Epithelial cell of prostate (primary cell): ENCODE data around the gene CCDC106.

Experiments
- DNase-seq: peaks from one replicate; pipeline ENCODE4 v3.0.0-alpha.2; 2011; ENCODE audit warnings: low read depth, low spot score
- H3K27ac ChIP-seq: fragments of 450-650 bp; 2 replicates; pipeline ENCODE4 v1.5.1; 2017; ENCODE audit warnings: mild to moderate bottlenecking

Gene CCDC106

GRCh38 chr19:55648585-55649267 lies 714 bp downstream of the CCDC106 start:
- DNase-seq: no peak
- no peak overlapping the region for H3K27ac ChIP-seq

DNA sequence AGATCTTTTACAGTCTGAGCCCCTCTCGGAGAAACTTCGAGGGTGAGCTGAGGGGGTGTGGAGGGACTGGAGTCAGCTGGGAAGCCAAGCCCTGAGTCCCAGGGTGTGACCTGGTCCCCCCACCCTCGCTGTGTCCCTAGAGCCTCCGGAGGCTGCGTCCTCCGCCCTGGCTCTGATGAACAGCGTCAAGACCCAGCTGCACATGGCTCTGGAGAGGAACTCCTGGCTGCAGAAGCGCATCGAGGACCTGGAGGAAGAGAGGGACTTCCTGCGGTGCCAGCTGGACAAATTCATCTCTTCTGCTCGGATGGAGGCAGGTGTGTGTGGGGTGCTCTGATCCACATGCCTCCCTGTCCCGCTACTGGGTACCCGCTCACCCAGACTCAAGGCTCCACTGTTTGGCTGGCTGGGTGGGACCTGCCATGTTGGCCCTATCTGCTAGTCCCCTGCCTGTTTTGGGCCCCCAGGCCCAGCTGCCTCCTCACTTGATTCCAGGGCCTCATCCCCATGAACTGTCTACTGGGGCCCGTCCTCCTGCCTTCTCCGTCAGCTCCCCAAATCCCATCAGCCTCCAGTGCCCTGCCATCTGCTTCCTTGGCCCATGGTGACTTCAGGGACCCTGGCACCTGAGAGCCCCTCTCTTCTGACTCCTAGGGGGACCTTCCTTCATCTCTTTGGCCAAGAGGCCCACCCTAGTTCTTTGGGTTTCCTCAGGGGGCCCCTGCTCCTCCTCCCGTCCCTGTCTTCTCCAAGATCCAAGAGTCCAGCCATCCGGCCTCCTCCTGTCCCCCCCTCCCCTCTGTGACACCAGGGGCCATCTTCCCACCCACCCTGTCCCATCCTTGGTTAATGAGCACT lies 1.5 kb downstream of the CCDC106 start:
- DNase-seq: no peak
- no peak overlapping the region for H3K27ac ChIP-seq

DNA sequence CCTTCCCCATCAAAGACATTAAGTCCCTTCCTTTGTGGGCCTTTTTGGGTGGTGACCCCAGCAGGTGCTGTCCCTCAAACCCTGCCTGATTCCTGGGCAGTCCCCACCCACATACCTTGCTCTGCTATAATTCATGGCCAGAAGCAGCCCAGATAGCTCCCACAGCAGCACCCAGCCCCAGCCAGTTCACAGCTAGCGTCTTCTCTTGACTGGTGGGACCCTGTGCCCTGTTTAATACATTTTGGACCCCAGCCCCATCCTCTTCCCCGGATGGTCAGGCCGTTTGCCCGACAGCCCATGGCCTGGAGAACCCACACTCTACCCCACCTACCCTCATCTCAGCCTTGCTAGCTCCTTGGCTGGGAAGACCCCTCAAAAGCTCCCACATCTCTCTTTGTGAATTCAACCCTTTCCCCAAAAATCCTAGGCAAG lies 2.1 kb downstream of the CCDC106 start:
- DNase-seq: no peak

DNA sequence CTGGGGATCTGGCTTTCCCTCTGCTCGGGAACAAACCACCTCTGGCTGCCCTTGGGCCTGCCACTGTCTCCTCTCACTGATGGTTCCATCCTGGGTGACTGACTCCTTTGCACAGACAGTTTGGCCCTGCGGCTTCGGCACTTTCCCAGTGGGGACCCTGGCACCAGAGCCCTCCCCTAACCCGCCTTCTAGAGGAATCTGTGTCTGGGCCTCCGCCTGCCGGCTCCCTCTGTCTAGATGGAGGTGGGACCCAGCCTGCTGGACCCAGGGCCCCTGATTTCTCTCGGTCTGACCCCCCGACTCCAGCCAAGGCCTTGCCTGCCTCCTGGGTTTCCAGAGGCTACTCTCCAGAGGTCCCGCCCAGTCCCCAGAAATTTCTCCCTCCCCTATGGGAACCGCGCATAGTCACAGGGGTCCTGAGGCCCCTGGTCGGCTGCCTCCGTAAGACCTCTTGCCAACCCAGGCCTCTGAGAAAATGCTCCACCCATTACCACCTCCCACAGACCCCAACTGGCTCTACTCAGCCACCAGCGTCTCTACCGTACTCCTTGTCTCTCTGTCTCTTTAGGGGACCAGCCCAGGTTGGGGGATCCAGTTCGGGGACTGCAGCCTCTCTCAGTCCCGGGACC lies 2.7 kb downstream of the CCDC106 start:
- H3K27ac ChIP-seq: no peak overlapping the region
- no peak for DNase-seq

More for the DNA sequence above, 2.1 kb downstream of the CCDC106 start:
- no peak overlapping the region for H3K27ac ChIP-seq

GRCh38 chr19:55651236-55651635 lies 3.2 kb downstream of the CCDC106 start:
- no peak overlapping the region for H3K27ac ChIP-seq
- DNase-seq: no peak

DNA sequence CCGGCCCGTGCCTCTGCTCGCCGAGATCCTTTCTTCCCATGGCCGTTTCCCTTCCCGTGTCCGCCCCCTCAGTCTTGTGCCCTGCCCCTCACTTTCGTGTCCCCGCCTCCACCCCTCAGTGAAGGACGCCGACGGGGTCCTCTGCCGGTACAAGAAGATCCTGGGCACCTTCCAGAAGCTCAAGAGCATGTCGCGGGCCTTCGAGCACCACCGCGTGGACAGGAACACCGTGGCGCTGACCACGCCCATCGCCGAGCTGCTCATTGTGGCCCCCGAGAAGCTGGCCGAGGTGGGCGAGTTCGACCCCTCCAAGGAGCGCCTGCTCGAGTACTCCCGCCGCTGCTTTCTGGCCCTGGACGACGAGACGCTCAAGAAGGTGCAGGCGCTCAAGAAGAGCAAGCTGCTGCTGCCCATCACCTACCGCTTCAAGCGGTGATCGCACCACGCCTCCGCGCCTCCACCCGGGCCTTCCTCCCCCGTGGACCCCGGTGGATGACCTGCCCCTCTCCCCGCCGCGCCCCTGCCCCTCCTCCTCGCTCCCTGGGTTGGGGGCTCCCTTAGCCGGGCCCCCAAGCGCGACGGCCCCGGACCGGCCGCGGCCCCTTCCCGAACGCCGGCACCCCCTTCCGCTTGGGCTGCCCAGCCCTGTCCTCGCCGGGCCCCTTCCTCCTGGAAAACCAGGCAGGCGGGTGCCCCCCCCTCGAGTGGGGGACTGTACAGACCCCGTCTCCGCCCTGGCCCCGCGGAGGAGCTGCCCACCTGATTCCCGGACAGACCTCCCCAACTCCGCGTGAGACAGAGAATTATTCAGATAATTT lies 4.5 kb downstream of the CCDC106 start:
- H3K27ac ChIP-seq: no peak overlapping the region

GRCh38 chr19:55653651-55654322 lies 5.8 kb downstream of the CCDC106 start:
- DNase-seq: peak; percentile 89
- peak overlapping the region; percentile 98 for H3K27ac ChIP-seq

More for the DNA sequence above, 4.5 kb downstream of the CCDC106 start:
- no peak for DNase-seq

GRCh38 chr19:55654323-55654867 lies 6.4 kb downstream of the CCDC106 start:
- peak overlapping the region; percentile 98 for H3K27ac ChIP-seq
- peak; percentile 95 for DNase-seq

DNA sequence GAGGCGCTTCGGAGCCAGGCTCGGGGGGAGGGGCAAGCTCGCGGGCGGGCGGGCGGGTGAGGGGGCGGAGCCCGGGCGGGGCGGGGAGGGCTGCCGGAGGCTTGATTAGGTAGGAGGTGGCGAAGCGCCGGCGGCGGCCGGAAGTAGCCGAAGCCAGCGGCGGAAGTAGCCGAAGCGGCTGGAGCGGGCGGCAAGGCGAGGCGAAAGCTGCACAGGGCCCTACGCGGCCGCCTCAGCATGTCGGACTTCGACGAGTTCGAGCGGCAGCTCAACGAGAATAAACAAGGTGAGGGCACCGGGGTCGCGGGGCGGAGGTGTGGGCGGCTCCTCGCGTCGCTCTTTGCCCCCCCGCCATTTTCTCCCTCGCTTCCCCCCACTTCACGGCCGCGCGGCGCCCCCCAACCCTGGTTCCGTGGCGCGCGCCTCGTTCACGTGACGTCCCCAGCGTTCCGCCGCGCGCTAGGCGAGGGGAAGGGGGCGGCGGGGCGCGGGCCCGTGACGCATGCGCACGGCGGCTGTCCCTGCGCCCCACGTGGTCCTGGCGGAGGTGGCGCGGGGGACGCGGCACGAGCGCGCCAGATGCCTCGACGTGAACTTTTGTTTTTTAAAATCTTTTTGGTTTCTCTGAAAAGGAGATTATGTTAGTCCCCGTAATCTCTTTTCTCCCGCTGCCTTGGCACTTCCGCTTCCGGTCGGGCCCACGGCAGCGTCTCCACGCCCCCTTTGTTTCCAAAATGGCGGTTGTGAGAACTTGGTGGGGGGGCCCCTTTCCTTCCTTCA lies 7.0 kb downstream of the CCDC106 start, which contains the start of gene U2AF2:
U2AF2 (plus strand) TSS at position 168 of the 780 bp plus-strand sequence; CDS start at position 238, 70 bp downstream.
- H3K27ac ChIP-seq: peak within 1 kb of the TSS; percentile 98
- no peak for DNase-seq

- no peak for DNase-seq
- H3K27ac ChIP-seq: peak overlapping the region; percentile 98
These were observed 7.6 kb downstream of the CCDC106 start for GRCh38 chr19:55655648-55656040.

DNA sequence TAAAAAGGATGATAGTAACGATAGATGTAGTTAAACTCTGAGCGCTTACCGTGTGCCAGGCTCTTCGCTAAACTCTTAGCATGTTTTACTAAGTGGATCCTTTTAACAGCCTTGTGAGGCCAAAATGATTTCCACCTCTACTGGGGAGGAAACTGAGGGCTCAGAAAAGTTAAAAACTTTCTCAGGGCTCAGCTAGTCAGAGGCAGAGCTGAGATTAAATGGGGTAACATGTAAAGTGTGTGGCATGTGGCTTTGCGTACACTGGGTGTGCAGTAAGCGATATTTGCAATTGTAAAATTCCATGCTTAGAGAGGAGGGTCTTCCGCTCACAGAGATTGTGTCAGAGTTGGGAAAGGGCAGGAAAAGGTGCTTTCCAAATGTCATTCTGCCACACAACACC lies 8.5 kb downstream of the CCDC106 start:
- DNase-seq: no peak

GRCh38 chr19:55656988-55657747 lies 9.2 kb downstream of the CCDC106 start:
- no peak for DNase-seq
- H3K27ac ChIP-seq: no peak overlapping the region

More for the DNA sequence above, 8.5 kb downstream of the CCDC106 start:
- no peak overlapping the region for H3K27ac ChIP-seq

- DNase-seq: no peak
- H3K27ac ChIP-seq: no peak overlapping the region
These were observed 10.9 kb downstream of the CCDC106 start for GRCh38 chr19:55658846-55659459.

GRCh38 chr19:55659822-55660221 lies 11.8 kb downstream of the CCDC106 start:
- DNase-seq: no peak
- no peak overlapping the region for H3K27ac ChIP-seq

- H3K27ac ChIP-seq: no peak overlapping the region
- DNase-seq: no peak
These were observed 12.4 kb downstream of the CCDC106 start for GRCh38 chr19:55660404-55660803.

GRCh38 chr19:55660991-55661390 lies 13.0 kb downstream of the CCDC106 start:
- no peak overlapping the region for H3K27ac ChIP-seq
- DNase-seq: no peak

GRCh38 chr19:55661826-55662225 lies 13.8 kb downstream of the CCDC106 start:
- no peak overlapping the region for H3K27ac ChIP-seq
- DNase-seq: no peak
